Posterior cingulate gyrus (tissue), 11 donors: Measurements from ENCODE around the gene HEPACAM2.
A peak's percentile ranks its signal among the peaks of the same experiment; 100 is the strongest.

ENCODE experiments used
- DNase-seq, 10 donors: peaks; one replicate each; pipeline versions ENCODE4 v3.0.0 to v3.0.0-alpha.2; 2020 to 2021; ENCODE audit warnings: mixed read lengths in 3 of 10
- intact Hi-C: fragments of 100-400 bp; cut with DNase I; formaldehyde crosslinking; loops from one replicate; pipeline ENCODE4 v1.15.1; 2023

The HEPACAM2 gene

DNA sequence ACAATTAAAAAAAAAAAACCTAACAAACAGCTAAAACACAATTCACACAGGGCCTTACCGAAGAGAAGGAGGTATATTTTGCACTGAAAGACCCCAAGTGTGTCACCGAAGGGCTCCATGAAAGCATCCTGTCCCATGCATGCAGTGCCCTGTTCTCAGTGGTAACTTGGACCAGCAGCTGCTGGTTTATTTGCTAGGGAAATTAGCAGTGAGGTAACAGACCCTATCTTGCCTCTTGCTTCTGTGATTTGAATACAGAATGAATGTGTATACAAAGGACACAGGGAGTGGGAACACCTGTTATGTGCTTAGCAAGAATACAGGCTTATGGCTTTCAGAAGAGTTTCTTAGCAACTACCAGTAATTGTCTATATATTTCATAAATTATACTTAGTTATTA, at the start of gene HEPACAM2:
HEPACAM2 (minus strand) TSS at position 160 of the 400 bp plus-strand sequence.
- no peak for DNase-seq
- intact Hi-C loops, result loop anchor here (5.0 kb wide), 1 partner anchor 49 kb away; no protein-coding TSS in a partner anchor

DNA sequence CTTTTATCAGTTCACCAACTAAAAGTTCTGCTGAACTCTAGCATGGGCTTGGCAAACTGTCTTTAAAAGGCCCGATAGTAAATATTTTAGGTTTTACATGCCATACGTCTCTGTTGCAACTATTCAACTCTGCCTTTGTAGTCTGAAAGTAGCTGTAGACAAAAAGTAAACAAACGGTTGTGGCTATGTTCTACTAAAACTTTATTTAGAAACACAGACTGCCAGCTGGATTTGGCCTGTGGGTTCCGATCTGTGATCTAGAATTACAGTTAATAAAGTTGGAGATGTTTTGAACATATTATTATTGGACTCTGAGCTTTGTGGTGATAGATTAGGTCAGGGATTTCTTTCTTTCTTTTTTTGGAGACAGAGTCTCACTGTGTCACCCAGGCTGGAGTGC, 39.0 kb upstream of the HEPACAM2 start:
- no peak for DNase-seq
- intact Hi-C loops, result no loop called here

- no peak for DNase-seq
- intact Hi-C loops, result no loop called here
Observed at GRCh38 chr7:93262535-93262934, 36.3 kb upstream of the HEPACAM2 start.

GRCh38 chr7:93258661-93259060, 32.4 kb upstream of the HEPACAM2 start:
- intact Hi-C loops, result no loop called here
- no peak for DNase-seq

DNA sequence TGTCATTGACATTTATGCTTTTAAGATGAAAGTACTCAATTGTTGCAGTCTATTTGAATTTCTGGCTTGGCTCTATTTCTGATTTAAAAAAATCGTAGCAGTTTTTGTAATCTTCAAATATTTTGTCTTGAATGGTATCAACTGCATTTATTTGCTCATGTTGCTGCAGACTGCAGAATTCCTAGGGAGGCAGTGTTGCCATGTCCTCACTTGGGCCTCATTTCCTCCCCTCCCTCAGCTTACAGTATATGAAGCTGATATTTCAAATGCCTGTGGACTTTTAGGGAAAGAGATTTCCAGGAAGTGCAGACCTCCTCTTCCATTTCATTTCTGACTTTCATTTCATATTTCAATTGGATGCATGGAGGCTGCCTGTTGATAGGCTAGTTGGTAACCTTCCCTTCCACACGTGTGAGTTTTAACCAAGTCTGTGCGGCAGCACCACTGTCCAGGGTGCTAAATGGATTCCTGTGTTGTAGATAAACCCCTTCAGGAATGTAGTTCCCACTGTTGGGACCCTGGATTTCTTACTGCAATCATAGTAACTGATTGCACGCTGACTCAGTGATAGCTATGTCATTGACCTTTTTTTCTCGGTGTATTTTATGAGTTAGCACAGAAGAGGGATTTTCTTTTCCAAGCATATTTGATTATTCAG, 23.4 kb upstream of the HEPACAM2 start:
- intact Hi-C loops, result no loop called here
- DNase-seq, result no peak

GRCh38 chr7:93245525-93246432, 19.5 kb upstream of the HEPACAM2 start:
- DNase-seq, result no peak

DNA sequence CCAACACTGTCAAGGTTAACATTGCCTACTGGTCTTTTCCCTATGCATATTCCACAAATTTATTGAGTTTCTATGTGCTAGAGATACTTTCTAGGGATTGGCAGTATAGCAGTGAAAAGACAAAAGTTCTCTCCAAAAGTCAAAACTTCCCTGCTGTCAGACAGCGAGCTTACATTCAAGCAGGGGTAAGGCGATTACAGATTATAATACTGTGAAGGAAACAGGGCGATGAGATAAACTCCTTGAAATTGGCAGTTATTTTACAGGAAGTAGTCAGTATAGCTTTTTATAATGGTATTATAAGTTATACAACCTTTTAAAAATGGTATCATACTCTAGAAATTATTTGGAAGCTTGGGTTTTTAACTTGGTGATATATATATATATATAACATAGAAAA, 15.8 kb upstream of the HEPACAM2 start:
- no peak for DNase-seq
- intact Hi-C loops, result no loop called here

More at GRCh38 chr7:93245525-93246432, 19.5 kb upstream of the HEPACAM2 start:
- intact Hi-C loops, result loop anchor here (2.0 kb wide), 1 partner anchor 305 kb away; no protein-coding TSS in a partner anchor

DNA sequence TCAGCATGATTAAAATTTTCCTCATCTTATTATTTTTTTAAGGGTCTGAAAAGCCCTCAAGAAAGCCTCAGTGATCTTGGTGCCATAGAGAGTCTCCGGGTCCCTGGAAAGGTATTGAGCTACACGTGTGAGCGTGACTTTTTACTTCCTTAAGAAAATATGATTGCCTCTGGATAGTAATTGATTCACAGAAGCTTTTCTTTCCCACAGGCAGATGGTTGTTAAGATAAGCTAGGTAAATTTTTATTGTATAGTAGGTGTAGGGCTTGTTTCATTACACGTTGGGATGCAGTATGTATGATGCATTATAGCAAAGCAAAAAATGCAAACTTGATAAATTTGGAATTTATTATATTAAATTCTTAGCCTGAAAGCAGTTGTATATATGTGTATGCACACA, 13.6 kb upstream of the HEPACAM2 start:
- intact Hi-C loops, result no loop called here
- DNase-seq, result no peak

DNA sequence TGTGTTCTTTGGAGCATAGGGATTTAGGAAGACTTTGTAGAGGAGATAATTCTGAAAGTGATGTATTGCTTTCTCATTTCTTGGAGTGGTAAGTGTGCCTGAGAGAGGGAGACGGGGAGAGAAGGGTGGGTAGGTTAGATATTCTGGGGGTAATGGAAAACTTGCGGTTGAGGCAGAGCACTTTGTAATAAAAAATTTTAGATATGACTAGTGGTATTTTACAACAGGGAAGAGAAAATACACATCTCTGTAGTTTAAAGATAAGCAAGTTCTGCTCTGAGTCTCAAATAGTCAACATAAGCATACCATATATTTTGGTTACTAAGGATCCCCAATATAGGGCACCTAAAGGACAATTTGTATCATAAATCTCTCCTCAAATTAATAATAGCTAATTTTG, 12.5 kb upstream of the HEPACAM2 start:
- intact Hi-C loops, result no loop called here
- no peak for DNase-seq

- DNase-seq, result no peak
- intact Hi-C loops, result no loop called here
Observed at GRCh38 chr7:93238131-93238530, 11.9 kb upstream of the HEPACAM2 start.

DNA sequence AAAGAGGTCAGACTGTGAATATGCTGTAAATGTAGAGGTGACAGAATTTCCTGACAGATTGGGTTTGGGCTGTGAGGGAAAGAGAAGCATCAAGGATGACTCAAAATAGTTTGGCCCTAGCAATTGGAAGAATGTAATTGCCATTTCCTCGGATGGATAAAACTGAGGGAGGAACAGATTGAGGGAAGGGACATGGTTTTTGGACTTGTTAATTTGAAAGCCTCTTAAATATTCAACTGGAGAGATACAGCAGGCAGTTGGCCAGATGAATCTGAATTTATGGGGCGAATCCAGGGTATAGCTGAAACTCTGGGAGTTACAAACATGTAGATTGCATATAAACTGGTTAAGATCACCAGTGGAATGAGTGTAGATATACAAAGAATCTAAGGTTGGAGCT, 9.3 kb upstream of the HEPACAM2 start:
- DNase-seq, result no peak
- intact Hi-C loops, result no loop called here

GRCh38 chr7:93232673-93233018, 6.4 kb upstream of the HEPACAM2 start:
- intact Hi-C loops, result no loop called here
- no peak for DNase-seq

DNA sequence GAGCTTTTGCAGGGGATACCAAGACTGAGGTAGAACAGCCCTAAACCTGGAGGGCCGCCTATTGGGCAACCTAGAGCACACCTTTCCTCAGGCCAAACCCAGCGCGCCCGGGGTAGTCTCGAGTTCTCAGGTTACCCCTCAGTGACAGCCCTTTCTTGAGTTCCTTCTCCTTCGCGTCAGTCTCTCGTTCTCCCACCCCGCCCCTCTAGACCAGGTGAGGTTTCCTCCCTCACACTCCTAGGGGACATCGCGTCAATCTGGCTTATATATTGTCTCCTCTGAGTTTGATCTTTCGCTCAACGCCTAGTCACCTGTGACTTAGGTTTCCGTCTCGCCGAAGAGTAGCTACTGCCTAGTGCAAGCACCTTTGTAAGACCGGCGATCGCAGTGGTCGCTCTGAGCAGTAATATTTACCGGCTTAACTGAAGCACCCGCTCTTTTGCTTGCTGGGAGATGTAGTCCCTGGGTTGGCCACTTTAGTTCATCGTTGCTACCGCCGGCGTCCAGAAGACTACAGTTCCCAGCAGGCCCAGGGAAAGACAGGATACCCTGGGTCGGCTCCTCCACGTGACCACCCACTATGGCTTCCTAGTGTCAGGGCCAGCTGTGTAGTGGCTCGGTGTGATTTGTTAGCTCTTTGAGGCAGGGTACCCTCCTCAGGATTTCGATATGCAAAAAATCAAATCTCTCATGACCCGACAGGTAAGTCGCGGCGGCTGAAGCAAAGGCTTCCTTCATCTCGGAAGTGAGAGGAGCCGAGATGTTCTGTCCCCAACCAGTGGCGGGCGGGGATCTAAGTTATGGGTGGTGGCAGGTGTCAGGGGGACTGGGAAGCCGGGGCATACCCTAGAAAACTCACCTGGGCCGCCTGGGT, 5.8 kb upstream of the HEPACAM2 start, which contains the start of gene VPS50:
VPS50 (plus strand) TSS at position 568 of the 874 bp plus-strand sequence; CDS start at position 670, 102 bp downstream.
- intact Hi-C loops, result no loop called here
- peak; percentile 92 to 99 (median 96) for DNase-seq

DNA sequence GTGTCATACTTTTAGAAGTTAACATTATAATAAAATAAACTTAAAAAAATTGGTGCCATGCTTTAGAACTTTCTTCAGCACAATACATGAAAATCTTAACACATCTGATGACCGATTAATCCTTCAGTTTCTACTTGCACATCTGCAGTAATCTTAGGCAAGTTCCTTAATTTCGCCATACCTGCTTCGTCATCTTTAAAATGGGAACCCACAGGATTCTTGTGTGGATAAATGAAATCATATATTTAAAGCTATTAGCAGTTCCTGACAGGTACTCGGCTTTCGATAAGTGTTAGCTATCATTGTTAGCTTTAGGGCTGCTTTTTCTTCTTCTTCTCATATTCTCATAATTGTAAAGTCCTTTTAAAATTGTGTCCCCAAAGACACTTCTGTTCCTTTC, 5.0 kb upstream of the HEPACAM2 start:
- intact Hi-C loops, result no loop called here

DNA sequence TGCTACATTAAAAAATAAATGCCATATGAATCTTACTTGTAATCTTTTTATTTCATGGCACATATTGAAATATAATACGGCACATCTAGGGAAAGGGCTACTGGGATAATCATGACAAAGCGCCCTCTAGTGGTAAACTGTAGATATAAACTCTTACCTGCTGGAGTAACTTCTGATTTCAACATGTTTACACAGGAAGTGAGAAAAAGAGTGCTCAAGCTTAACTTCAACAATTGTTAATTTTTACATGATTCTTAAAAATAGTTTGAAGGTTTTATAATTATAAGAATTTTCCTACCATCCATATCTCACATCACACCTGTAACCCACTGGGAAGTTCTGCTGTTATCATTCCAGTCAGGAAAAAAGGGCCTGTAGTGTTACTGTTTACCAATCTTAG, 2.0 kb upstream of the HEPACAM2 start:
- intact Hi-C loops, result loop anchor here (5.0 kb wide), 1 partner anchor 51 kb away; no protein-coding TSS in a partner anchor

More for the DNA sequence above, 5.0 kb upstream of the HEPACAM2 start:
- DNase-seq, result no peak

GRCh38 chr7:93219868-93220267, 6.4 kb downstream of the HEPACAM2 start:
- DNase-seq, result no peak
- intact Hi-C loops, result no loop called here

More for the DNA sequence above, 2.0 kb upstream of the HEPACAM2 start:
- no peak for DNase-seq

- no peak for DNase-seq
- intact Hi-C loops, result no loop called here
Observed at GRCh38 chr7:93218997-93219827, 7.1 kb downstream of the HEPACAM2 start.

DNA sequence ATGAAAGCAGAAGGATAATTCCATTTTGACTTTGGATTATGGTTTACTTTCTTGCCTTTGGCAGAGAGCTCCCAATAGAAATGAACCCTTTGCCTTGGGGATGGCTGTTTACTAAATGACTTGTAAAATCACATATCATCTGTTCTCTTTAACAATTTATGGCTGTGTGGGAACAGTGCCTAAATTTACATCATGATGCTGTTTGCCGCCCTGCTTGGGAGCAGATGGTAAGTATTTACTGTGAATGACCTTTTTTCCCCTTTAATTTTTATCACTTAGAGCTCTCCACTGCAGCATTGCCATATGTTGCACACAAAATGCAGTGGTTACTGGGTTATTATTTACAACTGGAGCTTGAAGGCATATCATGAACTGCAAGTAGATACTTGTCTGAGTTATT, 13.4 kb downstream of the HEPACAM2 start:
- intact Hi-C loops, result no loop called here
- DNase-seq, result no peak

DNA sequence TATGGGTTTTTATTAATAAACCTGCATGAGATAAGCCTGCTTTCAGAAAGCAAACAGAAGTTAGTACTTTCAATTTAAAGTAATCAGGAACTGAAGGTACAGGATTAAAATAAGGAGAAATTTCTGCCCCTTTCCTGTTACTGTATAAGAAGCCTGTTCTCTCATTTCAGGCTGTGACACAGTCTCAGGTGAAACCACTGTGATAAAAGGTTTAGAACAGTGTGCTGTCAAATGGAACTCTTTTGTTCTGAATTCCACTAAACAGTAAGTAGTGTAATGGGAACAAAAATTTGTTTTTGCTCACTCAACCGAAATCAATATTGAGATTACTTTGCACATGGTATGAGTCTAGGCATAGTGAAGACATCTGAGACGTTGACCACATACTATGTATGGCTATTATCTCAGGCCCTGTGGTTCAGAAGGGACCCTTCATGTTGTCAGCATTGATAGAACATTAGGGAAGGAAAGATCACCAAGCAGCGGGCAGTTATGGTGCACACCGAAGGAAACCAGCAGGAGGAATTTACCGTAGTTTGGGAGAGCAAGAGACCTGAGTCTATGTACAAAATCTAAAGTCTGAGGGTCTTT, 14.9 kb downstream of the HEPACAM2 start:
- intact Hi-C loops, result no loop called here
- DNase-seq, result no peak
